Lower leg skin (tissue), 3 donors: ENCODE measurements around the gene STIL.

Source experiments
- POLR2A ChIP-seq, 2 donors: fragments of 450-650 bp; IDR thresholded peaks; one replicate each; pipeline ENCODE4 v1.6.1; 2016 to 2017; ENCODE audit warnings: antibody characterized with exemption in 2 of 2, mild to moderate bottlenecking in 1 of 2, moderate library complexity in 1 of 2
- TF ChIP-seq, protein P1 (sequence below), 3 donors: fragments of 450-650 bp; IDR thresholded peaks; one replicate each; pipeline ENCODE4 v1.5.1; 2016; ENCODE audit warnings: antibody characterized with exemption in 3 of 3, mild to moderate bottlenecking in 3 of 3, moderate library complexity in 2 of 3

DNA sequence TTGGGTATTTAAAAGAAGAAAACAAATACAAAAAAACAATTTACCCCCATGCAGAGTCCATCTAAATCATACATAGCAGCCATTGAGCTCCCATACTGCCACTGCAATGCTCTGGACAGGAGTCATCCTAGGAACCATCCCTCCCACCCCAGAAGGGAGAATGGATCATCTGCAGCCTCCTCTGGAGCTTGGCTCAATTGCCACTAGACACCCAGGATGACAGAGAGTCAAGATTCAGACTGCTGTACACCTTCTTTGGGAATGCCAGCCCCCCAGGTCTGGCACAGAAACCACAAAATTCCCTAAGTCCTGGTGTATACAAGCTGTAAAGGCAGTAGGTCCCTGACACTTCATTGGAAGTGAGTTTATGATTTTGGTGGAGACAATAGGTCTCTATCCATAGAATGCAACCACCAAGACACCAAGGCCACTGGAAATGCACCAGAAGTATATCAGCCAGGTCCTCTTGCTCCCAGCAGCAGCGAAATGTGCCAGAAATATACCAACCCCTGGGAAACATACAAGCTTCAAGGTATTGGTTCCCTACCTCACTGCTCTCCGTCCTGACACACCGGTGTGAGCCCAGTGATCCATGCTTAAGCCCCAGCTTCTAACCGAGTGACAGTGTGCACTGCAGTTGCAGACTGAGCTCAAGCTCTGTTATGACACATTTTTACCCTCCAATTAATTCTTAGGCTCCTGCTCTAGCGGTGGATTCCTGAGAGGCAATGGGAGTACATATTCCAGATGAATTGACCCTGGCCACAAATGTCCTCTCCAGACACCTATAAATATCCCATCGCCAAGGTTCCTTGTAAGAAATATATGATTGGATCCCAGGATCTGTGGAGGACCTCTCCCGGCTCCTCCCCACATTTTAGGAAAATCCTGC, 86.4 kb downstream of the STIL start:
- no peak for TF ChIP-seq POLR2A (IDR thresholded peaks at IDR 0.05)
- TF ChIP-seq, protein P1, sequence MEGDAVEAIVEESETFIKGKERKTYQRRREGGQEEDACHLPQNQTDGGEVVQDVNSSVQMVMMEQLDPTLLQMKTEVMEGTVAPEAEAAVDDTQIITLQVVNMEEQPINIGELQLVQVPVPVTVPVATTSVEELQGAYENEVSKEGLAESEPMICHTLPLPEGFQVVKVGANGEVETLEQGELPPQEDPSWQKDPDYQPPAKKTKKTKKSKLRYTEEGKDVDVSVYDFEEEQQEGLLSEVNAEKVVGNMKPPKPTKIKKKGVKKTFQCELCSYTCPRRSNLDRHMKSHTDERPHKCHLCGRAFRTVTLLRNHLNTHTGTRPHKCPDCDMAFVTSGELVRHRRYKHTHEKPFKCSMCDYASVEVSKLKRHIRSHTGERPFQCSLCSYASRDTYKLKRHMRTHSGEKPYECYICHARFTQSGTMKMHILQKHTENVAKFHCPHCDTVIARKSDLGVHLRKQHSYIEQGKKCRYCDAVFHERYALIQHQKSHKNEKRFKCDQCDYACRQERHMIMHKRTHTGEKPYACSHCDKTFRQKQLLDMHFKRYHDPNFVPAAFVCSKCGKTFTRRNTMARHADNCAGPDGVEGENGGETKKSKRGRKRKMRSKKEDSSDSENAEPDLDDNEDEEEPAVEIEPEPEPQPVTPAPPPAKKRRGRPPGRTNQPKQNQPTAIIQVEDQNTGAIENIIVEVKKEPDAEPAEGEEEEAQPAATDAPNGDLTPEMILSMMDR (IDR thresholded peaks at IDR 0.05): no peak
